Measurements from ENCODE around the gene RHOF. TPM values are rescaled to one million over a fixed set of nuclear protein-coding genes. Genes with fewer than 3 reads are reported as not detected.
A peak's percentile ranks its signal among the peaks of the same experiment; 100 is the strongest.

Gene RHOF
- total and polyA plus RNA-seq, 2 of the 13 experiments (the other 11 are each of a cell fraction or from before 2014, with no cell fraction given) = 14.6 to 32.2 TPM

DNA sequence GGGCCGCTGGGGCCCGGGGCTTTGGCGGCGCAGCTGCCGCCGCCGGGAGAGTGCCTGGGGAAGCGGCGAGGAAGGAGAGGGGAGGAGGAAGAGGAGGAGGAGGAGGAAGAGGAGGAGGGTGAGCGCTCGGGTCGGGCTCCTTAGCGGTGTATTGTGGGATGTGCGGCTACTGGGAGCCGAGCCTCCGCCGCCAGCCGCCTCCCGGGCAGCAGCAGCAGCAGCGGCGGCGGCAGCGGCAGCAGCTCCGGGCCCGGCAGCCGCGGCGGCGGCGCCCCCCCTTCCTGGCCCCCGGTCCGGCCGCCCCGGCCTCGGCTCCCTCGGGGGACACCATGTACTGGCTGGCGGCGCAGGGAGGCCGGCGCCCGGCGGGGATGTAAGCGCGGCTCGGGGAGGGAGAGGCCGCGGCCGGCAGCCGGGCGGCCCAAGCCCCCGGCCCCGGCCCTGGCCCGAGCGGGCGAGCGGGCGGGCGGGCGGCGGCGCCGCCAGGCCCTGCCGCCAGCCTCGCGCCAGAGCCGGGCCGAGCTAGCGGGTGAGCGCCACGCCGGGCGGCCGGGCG is 10.5 kb upstream of the RHOF start, which contains the start of gene SETD1B (continued):
- TF ChIP-seq, protein P1, sequence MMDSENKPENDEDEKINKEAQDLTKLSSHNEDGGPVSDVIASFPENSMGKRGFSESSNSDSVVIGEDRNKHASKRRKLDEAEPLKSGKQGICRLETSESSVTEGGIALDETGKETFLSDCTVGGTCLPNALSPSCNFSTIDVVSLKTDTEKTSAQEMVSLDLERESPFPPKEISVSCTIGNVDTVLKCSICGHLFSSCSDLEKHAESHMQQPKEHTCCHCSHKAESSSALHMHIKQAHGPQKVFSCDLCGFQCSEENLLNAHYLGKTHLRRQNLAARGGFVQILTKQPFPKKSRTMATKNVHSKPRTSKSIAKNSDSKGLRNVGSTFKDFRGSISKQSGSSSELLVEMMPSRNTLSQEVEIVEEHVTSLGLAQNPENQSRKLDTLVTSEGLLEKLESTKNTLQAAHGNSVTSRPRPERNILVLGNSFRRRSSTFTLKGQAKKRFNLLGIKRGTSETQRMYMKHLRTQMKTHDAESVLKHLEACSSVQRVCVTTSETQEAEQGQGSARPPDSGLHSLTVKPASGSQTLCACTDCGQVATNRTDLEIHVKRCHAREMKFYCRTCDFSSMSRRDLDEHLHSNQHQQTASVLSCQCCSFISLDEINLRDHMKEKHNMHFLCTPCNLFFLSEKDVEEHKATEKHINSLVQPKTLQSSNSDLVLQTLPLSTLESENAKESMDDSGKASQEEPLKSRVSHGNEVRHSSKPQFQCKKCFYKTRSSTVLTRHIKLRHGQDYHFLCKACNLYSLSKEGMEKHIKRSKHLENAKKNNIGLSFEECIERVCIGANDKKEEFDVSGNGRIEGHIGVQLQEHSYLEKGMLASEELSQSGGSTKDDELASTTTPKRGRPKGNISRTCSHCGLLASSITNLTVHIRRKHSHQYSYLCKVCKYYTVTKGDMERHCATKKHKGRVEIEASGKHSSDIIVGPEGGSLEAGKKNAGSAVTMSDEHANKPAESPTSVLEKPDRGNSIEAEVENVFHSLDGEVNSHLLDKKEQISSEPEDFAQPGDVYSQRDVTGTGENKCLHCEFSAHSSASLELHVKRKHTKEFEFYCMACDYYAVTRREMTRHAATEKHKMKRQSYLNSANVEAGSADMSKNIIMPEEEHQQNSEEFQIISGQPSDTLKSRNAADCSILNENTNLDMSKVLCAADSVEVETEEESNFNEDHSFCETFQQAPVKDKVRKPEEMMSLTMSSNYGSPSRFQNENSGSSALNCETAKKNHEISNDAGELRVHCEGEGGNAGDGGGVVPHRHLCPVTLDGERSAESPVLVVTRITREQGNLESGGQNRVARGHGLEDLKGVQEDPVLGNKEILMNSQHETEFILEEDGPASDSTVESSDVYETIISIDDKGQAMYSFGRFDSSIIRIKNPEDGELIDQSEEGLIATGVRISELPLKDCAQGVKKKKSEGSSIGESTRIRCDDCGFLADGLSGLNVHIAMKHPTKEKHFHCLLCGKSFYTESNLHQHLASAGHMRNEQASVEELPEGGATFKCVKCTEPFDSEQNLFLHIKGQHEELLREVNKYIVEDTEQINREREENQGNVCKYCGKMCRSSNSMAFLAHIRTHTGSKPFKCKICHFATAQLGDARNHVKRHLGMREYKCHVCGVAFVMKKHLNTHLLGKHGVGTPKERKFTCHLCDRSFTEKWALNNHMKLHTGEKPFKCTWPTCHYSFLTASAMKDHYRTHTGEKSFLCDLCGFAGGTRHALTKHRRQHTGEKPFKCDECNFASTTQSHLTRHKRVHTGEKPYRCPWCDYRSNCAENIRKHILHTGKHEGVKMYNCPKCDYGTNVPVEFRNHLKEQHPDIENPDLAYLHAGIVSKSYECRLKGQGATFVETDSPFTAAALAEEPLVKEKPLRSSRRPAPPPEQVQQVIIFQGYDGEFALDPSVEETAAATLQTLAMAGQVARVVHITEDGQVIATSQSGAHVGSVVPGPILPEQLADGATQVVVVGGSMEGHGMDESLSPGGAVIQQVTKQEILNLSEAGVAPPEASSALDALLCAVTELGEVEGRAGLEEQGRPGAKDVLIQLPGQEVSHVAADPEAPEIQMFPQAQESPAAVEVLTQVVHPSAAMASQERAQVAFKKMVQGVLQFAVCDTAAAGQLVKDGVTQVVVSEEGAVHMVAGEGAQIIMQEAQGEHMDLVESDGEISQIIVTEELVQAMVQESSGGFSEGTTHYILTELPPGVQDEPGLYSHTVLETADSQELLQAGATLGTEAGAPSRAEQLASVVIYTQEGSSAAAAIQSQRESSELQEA (CRISPR knock-in tag; IDR thresholded peaks at IDR 0.05; ENCODE audit: not compliant biosample characterization) = no peak
- TF ChIP-seq, protein P2, sequence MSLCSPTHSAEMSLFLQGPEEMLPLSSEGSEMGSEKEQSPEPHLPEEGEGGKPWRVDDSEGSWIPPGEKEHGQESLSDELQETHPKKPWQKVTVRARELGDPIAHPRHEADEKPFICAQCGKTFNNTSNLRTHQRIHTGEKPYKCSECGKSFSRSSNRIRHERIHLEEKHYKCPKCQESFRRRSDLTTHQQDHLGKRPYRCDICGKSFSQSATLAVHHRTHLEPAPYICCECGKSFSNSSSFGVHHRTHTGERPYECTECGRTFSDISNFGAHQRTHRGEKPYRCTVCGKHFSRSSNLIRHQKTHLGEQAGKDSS (CRISPR knock-in tag; IDR thresholded peaks at IDR 0.05; ENCODE audit: borderline replicate concordance, low read depth) = no peak
- TF ChIP-seq RFX3 (CRISPR knock-in tag; IDR thresholded peaks at IDR 0.05) = no peak
- TF ChIP-seq RBFOX2 (IDR thresholded peaks at IDR 0.05; ENCODE audit: low read depth, low read length) = peak; percentile 44
- peak; percentile 98 for TF ChIP-seq ZNF263 (CRISPR knock-in tag; IDR thresholded peaks at IDR 0.05)
- peak; percentile 38; the same call in 1 of the 2 replicates for TF ChIP-seq PCBP1 (IDR thresholded peaks at IDR 0.05; ENCODE audit: borderline replicate concordance, low read depth, low read length)
- TF ChIP-seq ZFY (CRISPR knock-in tag; IDR thresholded peaks at IDR 0.05) = peak; percentile 6; the same call in 1 of the 2 replicates
- no peak for TF ChIP-seq CENPX (CRISPR knock-in tag; IDR thresholded peaks at IDR 0.05)
- TF ChIP-seq, protein P3, sequence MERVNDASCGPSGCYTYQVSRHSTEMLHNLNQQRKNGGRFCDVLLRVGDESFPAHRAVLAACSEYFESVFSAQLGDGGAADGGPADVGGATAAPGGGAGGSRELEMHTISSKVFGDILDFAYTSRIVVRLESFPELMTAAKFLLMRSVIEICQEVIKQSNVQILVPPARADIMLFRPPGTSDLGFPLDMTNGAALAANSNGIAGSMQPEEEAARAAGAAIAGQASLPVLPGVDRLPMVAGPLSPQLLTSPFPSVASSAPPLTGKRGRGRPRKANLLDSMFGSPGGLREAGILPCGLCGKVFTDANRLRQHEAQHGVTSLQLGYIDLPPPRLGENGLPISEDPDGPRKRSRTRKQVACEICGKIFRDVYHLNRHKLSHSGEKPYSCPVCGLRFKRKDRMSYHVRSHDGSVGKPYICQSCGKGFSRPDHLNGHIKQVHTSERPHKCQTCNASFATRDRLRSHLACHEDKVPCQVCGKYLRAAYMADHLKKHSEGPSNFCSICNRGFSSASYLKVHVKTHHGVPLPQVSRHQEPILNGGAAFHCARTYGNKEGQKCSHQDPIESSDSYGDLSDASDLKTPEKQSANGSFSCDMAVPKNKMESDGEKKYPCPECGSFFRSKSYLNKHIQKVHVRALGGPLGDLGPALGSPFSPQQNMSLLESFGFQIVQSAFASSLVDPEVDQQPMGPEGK (CRISPR knock-in tag; IDR thresholded peaks at IDR 0.05) = no peak
- no peak for TF ChIP-seq ZNF44 (CRISPR knock-in tag; IDR thresholded peaks at IDR 0.05)

Data from HepG2 (cell line).